PC-3 (cell line): ENCODE results near the gene ARID1A. TPM values are rescaled to one million over a fixed set of nuclear protein-coding genes. Genes with fewer than 3 reads are reported as not detected.
A peak's percentile ranks its signal among the peaks of the same experiment; 100 is the strongest.

Source experiments
- ATAC-seq: fragments of 200-7000 bp; cut with Tn5 transposase; 2 replicates; pipeline ENCODE4 v1.9.1; 2020; ENCODE audit warnings: mild to moderate bottlenecking, moderate library complexity
- BruUV-seq: library from RNA; stranded (reverse); fragments of 400-500 nt; replicated peaks from 2 replicates; lab custom pipeline; 2021; lab: Mats Ljungman, UMichigan
- CTCF ChIA-PET: fragments of 300-600 bp; sonication (Branson Sonifier 250); formaldehyde crosslinking; loops from one replicate; lab custom pipeline; 2022; ENCODE audit warnings: antibody characterized with exemption; lab: Charles Lee
- POLR2A ChIA-PET: fragments of 300-600 bp; sonication (Branson Sonifier 250); formaldehyde crosslinking; loops from one replicate; lab custom pipeline; 2022; ENCODE audit warnings: antibody characterized with exemption; ENCODE audit not compliant: unreplicated experiment; lab: Charles Lee
- DNase-seq: peaks from one replicate; pipeline ENCODE4 v3.0.0-alpha.2; 2015
- H2AFZ ChIP-seq: fragments of 300-600 bp; sonication (generic); 2 replicates; pipeline ENCODE4 v1.6.0; 2016; ENCODE audit warnings: antibody characterized with exemption, low read length
- H3F3A ChIP-seq: fragments of 300-600 bp; sonication (generic); one replicate; pipeline ENCODE4 v1.6.0; 2017; ENCODE audit warnings: antibody characterized with exemption, low read length, control low read depth, mild to moderate bottlenecking; ENCODE audit not compliant: unreplicated experiment
- H3K27ac ChIP-seq: fragments of 300-600 bp; sonication (generic); 2 replicates; pipeline ENCODE4 v1.5.1; 2016; ENCODE audit warnings: mild to moderate bottlenecking, low read length
- H3K27me3 ChIP-seq: fragments of 300-600 bp; sonication (generic); 2 replicates; pipeline ENCODE4 v1.6.1; 2016; ENCODE audit warnings: low read length, mixed read lengths
- H3K36me3 ChIP-seq: fragments of 300-600 bp; sonication (generic); 2 replicates; pipeline ENCODE4 v1.6.1; 2016; ENCODE audit warnings: low read depth, mixed run types, low read length, mixed read lengths
- H3K4me1 ChIP-seq: fragments of 300-600 bp; sonication (generic); 2 replicates; pipeline ENCODE4 v1.5.1; 2016; ENCODE audit warnings: low read length; ENCODE audit not compliant: insufficient read depth
- H3K4me2 ChIP-seq: fragments of 300-600 bp; sonication (generic); 2 replicates; pipeline ENCODE4 v1.6.0; 2016; ENCODE audit warnings: low read length
- H3K4me3 ChIP-seq: fragments of 300-600 bp; sonication (generic); 2 replicates; pipeline ENCODE4 v1.5.1; 2016; ENCODE audit warnings: mild to moderate bottlenecking, low read length, mixed read lengths
- H3K79me2 ChIP-seq: fragments of 300-600 bp; sonication (generic); 2 replicates; pipeline ENCODE4 v1.6.1; 2017; ENCODE audit warnings: low read length, mixed read lengths
- H3K9ac ChIP-seq: fragments of 300-600 bp; sonication (generic); 2 replicates; pipeline ENCODE4 v1.6.0; 2016; ENCODE audit warnings: mild to moderate bottlenecking, low read length
- H3K9me2 ChIP-seq: fragments of 300-600 bp; sonication (generic); replicated peaks from 2 replicates; pipeline ENCODE4 v1.6.1; 2016; ENCODE audit warnings: mixed run types, low read length, mixed read lengths
- H3K9me3 ChIP-seq: fragments of 300-600 bp; sonication (generic); 2 replicates; pipeline ENCODE4 v1.6.1; 2016; ENCODE audit warnings: low read length, mixed read lengths
- H4K20me1 ChIP-seq: fragments of 300-600 bp; sonication (generic); 2 replicates; pipeline ENCODE4 v1.6.1; 2016; ENCODE audit warnings: low read length, mixed read lengths
- CTCF ChIP-seq: fragments of 300-600 bp; sonication (generic); conservative IDR thresholded peaks from 2 replicates; pipeline ENCODE4 v1.5.1; 2017; ENCODE audit warnings: antibody characterized with exemption, low read depth, mild to moderate bottlenecking, low read length
- EZH2 ChIP-seq: fragments of 300-600 bp; sonication (generic); IDR thresholded peaks from one replicate; pipeline ENCODE4 v1.6.1; 2017; ENCODE audit warnings: antibody characterized with exemption, mild to moderate bottlenecking, low read length; ENCODE audit not compliant: unreplicated experiment
- EZH2phosphoT487 ChIP-seq: fragments of 300-600 bp; sonication (generic); IDR thresholded peaks from 2 replicates; pipeline ENCODE4 v1.6.1; 2018; ENCODE audit warnings: mild to moderate bottlenecking, antibody characterized with exemption, low read length, borderline replicate concordance
- intact Hi-C: fragments of 100-400 bp; cut with micrococcal nuclease; formaldehyde crosslinking; loops from 2 replicates; pipeline ENCODE4 v1.9.0; 2023
- total RNA-seq: library from RNA; depleted of rRNA; stranded (reverse); fragments of >200 nt; gene quantifications from 2 replicates; pipeline ENCODE4 v1.2.3, GENCODE V29; 2014

The ARID1A gene
- total RNA-seq, 1 experiment from 2014 or later: 43.8 TPM

GRCh38 chr1:26754086-26754874 is 58.5 kb downstream of the ARID1A start:
- BruUV-seq: no TSS peak
- peaks cover 10% of the 10 kb centered on the region; the same call in 1 of the 2 replicates for H4K20me1 ChIP-seq

DNA sequence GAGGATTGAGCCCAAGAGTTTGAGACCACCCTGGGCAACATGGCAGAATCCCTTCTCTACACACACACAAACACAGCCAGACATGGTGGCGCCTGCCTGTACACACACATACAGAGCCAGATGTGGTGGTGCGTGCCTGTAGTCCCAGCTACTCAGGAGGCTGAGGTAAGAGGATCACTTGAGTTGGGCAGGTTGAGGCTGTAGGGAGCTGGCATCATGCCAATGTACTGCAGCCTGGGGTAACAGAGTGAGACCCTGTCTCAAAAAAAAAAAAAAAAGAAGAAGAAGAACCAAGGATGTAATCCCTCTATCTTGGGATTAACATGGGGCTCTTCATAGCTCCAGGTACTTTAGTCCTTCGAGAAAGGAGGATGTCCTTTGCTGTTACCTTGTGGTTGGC is 62.5 kb downstream of the ARID1A start:
- BruUV-seq: no TSS peak
- Histone ChIP-seq H2AFZ (no peak overlapping the region), H3K4me2 (no peak overlapping the region), H4K20me1 (peaks cover 10% of the 10 kb centered on the region; the same call in 1 of the 2 replicates), H3K36me3 (peaks cover 53% of the 10 kb centered on the region), H3K9ac (no peak overlapping the region), H3K27me3 (no peaks in the 10 kb centered on the region), H3K9me2 (no peaks in the 10 kb centered on the region), H3K27ac (no peak overlapping the region), H3K4me1 (peaks cover 19% of the 10 kb centered on the region), H3F3A (peaks cover 2% of the 10 kb centered on the region), H3K4me3 (no peak overlapping the region), H3K79me2 (peaks cover 68% of the 10 kb centered on the region), H3K9me3 (no peaks in the 10 kb centered on the region)
- TF ChIP-seq EZH2phosphoT487 (no peak), EZH2 (no peak), CTCF (no peak)
- ChIA-PET POLR2A (no interaction called here), CTCF (no interaction called here)
- intact Hi-C loops: no loop called here
- DNase-seq (no peak), ATAC-seq (no peak)

More at GRCh38 chr1:26754086-26754874, 58.5 kb downstream of the ARID1A start:
- CTCF ChIA-PET: no interaction called here
- DNase-seq (peak; percentile 96), ATAC-seq (peak; percentile 87)
- no peak overlapping the region for H3K9ac ChIP-seq
- H3K9me3 ChIP-seq: no peaks in the 10 kb centered on the region
- H3K27ac ChIP-seq: peak overlapping the region; percentile 82
- H3K4me2 ChIP-seq: peak overlapping the region; percentile 77
- H3K4me1 ChIP-seq: peaks cover 34% of the 10 kb centered on the region
- no peaks in the 10 kb centered on the region for H3K27me3 ChIP-seq
- peaks cover 4% of the 10 kb centered on the region for H3F3A ChIP-seq
- POLR2A ChIA-PET: interaction anchor here (0.6 kb wide), 1 partner anchor 157 kb away, joined by 5 read pairs; no protein-coding TSS in a partner anchor
- H3K4me3 ChIP-seq: peak overlapping the region; percentile 32; the same call in 1 of the 2 replicates
- no peak overlapping the region for H2AFZ ChIP-seq
- H3K79me2 ChIP-seq: peaks cover 91% of the 10 kb centered on the region
- intact Hi-C loops: loop anchor here (5.0 kb wide), 1 partner anchor 57 kb away; the partner anchor contains the start of gene ARID1A
- H3K36me3 ChIP-seq: peaks cover 47% of the 10 kb centered on the region
- TF ChIP-seq CTCF: no peak
- no peak for TF ChIP-seq EZH2phosphoT487
- TF ChIP-seq EZH2: no peak
- no peaks in the 10 kb centered on the region for H3K9me2 ChIP-seq

DNA sequence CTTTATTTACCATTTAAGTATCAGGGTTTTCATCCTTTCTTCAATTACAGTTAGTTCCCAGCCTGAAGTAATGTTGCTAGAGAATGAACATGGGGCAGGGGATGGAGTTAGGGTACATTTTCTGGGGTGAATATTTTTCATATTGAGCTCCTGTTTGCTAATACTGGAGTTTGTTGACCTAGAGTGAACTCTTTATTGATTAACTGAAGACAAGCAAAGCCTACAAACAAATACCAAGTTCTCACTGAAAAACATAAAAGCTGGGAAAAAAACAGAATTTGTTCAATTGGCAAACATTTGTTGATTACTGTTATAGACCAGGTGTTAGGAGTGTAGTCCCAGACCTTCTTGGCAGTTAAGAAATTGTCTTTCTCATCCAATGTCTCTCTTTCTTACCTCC is 63.7 kb downstream of the ARID1A start:
- H3K9me2 ChIP-seq: no peaks in the 10 kb centered on the region
- ATAC-seq (no peak), DNase-seq (no peak)
- peaks cover 9% of the 10 kb centered on the region for H3K4me1 ChIP-seq
- no peak overlapping the region for H3K27ac ChIP-seq
- peaks cover 7% of the 10 kb centered on the region; the same call in 1 of the 2 replicates for H4K20me1 ChIP-seq
- TF ChIP-seq EZH2 (no peak), EZH2phosphoT487 (no peak), CTCF (no peak)
- H3K9ac ChIP-seq: no peak overlapping the region
- no TSS peak for BruUV-seq
- H3K9me3 ChIP-seq: no peaks in the 10 kb centered on the region
- no peaks in the 10 kb centered on the region for H3K27me3 ChIP-seq
- H3F3A ChIP-seq: no peaks in the 10 kb centered on the region
- CTCF ChIA-PET: no interaction called here
- intact Hi-C loops: no loop called here
- POLR2A ChIA-PET: no interaction called here
- no peak overlapping the region for H2AFZ ChIP-seq
- no peak overlapping the region for H3K4me2 ChIP-seq
- no peak overlapping the region for H3K4me3 ChIP-seq
- H3K36me3 ChIP-seq: peaks cover 56% of the 10 kb centered on the region
- H3K79me2 ChIP-seq: peaks cover 67% of the 10 kb centered on the region
